Measurements from ENCODE around the gene MMP24.
"Not testable (repeated sequence)": the region's sequence is repeated elsewhere in the genome, so short reads cannot be mapped to it uniquely, and the experiment has no call there.

Gene MMP24

DNA sequence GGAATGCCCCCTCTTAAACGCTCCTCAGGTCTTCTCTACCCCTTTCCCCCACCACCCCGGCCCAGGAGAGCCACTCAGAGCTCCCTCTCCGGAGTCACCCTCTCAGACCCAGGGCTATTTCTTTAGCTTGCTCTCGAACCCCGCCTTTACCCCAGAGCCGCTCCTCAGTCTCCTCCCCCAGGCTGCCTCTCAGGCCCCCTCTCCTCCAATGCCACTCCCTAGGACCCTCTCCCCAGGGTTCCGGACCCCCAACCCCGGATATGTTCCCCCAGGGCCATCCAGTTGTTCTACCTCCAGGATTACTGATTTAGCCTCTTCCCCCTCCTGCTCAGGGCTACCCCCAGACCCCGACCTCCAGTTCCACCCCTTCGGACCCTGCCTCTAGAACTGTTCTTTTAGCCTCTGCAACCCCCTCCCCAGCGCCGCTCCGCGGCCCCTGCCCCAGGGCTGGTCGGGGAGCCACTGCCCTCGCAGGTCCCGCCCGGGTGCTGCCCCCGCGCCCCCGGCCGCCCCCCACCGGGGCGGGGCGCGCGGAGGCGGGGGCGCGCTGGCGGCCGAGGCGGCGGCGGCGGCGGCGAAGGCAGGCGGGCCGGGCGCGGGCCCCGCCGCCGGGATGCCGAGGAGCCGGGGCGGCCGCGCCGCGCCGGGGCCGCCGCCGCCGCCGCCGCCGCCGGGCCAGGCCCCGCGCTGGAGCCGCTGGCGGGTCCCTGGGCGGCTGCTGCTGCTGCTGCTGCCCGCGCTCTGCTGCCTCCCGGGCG lies at the start of gene MMP24:
Gene MMP24, plus strand, starts transcription at position 565 of the 758 bp plus-strand sequence. Its CDS starts 49 bp downstream, at position 614.
- no peak for DNase-seq (ENCODE audit: low read depth in 2 of 3, low spot score in 1 of 3)

DNA sequence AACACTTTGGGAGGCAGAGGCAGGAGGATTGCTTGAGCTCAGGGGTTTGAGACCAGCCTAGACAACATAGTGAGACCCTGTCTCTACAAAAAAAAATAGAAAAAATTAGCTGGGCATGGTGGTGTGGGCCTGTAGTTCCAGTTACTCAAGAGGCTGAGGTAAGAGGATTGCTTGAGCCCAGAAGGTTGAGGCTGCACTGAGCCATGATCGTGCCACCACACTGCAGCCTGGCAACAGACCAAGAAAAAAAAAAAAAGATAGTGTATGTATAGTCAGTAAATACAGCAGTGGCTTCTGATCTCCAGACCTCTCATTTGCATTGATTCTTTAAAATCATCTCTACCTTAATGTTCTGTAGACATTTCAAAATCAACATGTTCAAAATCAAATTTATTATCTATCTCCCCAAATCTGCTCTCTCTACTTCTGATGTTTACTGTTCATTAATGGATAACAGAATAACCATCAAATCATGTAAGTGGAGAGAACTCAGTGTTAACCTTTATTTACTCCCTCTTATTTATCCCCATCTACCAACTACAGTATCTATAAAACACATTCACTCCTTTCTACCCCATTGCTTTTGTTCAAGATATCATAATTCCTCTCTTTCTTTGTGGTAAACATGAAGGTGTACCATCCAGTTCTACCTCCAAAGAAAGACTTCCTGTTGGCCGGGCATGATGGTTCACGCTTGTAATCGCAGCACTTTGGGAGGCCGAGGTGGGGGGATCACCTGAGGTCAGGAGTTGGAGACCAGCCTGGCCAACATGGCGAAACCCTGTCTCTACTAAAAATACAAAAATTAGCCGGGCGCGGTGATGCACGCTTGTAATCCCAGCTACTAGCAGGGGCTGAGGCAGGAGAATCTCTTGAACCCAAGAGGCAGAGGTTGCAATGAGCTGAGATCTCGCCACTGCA lies 46.9 kb upstream of the MMP24 start:
- DNase-seq (ENCODE audit: low read depth in 2 of 3, low spot score in 1 of 3) = no peak

DNA sequence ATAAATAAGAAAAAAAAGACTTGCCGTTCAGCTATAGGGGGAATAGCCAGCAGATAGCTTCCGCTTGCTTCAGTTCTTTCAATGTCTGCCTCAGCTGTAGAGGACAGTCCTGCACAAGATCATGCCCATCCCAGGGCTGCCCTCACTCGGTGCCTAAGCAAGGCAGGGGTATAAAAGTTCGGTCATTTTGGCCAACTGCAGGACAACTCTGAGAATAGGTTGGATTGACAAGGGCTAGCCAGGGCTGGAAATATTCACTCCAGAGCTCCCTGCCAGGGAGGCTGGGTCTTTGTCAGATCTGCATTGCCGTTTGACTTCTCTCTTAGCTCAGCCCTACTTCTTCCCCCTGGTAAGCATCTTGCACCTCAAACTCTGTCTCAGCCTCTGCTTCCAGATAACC lies 46.2 kb upstream of the MMP24 start:
- DNase-seq (ENCODE audit: low read depth in 2 of 3, low spot score in 1 of 3) = no peak

DNA sequence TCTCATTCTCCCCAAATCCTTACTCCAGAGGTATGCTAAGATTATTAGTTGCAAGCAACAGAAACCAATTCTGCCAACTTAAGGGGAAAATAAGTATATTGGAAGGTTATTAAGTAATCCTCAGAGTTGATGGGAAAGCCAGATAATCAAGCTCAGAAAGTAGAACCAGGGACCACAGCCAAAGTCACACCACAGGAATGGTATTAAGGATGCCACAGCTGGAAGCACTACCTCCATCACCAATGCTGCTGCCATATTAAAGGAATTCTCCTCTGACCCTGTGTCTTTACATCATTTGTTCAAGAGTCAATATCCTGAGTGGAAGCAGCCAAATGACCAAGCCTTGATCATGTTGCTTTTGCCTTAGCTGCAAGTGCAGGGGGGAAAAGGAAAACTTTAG lies 44.8 kb upstream of the MMP24 start:
- no peak for DNase-seq (ENCODE audit: low read depth in 2 of 3, low spot score in 1 of 3)

DNA sequence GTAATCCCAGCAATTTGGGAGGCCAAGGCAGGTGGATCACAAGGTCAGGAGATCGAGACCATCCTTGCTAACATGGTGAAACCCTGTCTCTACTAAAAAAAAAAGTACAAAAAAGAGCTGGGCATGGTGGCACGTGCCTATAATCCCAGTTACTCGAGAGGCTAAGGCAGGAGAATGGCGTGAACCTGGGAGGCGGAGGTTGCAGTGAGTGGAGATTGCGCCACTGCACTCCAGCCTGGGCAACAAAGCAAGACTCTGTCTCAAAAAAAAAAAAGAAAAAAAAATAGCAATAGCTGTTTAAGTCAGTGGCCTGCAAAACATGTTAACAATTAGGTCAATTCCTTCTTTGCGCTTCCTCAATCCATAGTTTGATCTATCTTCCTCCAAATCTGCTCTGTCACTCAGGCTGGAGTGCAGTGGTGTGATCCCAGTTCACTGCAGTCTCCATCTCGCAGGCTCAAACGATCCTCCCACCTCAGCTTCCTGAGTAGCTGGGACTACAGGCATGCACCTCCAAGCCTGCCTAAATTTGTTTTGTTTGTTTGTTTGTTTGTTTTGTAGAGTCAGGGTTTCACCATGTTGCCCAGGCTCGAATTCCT lies 39.7 kb upstream of the MMP24 start:
- DNase-seq (ENCODE audit: low read depth in 2 of 3, low spot score in 1 of 3) = not testable (repeated sequence)

DNA sequence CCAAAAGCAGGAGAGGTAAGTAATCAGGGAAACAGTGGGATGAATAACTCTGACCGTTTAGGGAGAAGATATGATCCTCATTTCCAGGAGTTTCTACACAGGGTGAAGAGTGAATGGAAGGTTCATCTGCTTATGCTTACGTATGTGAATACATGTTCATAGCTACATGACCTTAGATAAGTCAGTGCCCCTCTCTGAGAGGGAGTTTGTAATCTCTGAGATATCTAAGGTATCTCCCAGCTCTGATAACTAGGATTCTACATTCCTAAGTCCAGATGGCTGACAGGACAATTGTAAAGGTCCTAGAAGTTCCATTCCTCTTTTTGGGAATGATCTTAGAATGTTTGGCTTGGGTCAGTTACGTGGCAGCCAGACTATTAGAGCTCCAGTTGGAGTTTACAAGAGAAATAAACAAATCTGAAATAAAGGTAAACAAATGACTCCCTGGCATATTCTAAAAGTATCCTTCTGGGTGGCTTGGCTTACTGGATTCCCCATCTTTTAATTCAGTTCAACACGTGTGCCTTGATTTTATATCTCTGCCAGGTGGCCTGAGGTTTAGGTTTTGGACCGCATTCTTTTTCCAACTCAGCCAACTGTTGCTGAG lies 38.8 kb upstream of the MMP24 start:
- DNase-seq (ENCODE audit: low read depth in 2 of 3, low spot score in 1 of 3) = no peak

DNA sequence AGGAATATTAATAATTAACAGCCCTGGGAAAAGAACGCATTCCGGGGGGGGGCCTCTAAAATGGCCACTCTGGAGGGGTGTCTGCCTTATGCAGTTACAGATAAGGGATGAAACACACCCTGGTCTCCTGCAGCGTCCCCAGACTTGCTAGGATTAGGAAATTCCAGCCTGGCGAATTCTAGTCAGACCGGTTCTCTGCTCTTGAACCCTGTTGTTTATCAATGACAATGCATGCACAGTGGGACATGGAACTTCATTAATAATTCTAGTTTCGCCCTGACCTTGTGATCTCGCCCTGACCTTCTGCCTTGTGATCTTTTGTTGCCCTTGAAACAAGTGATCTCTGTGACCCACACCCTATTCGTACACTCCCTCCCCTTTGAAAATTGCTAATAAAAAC lies 37.3 kb upstream of the MMP24 start:
- not testable (repeated sequence) for DNase-seq (ENCODE audit: low read depth in 2 of 3, low spot score in 1 of 3)

DNA sequence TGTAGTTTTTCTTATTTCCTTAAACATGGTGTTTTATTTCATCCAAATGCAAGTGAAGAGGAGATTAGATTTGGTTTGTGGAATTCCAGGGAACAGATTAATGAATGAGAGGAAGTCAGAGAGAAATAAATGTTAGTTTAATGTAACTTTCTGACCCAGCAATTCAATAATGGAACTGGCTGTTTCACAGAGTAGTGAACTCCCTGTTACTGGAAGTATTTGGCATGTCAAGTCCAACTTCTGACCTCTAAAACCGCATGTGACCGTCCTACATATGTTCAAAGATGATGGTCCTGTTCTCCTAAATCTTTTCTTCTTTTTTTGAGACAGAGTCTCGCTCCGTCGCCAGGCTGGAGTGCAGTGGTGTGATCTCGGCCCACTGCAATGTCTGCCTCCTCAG lies 35.9 kb upstream of the MMP24 start:
- no peak for DNase-seq (ENCODE audit: low read depth in 2 of 3, low spot score in 1 of 3)

DNA sequence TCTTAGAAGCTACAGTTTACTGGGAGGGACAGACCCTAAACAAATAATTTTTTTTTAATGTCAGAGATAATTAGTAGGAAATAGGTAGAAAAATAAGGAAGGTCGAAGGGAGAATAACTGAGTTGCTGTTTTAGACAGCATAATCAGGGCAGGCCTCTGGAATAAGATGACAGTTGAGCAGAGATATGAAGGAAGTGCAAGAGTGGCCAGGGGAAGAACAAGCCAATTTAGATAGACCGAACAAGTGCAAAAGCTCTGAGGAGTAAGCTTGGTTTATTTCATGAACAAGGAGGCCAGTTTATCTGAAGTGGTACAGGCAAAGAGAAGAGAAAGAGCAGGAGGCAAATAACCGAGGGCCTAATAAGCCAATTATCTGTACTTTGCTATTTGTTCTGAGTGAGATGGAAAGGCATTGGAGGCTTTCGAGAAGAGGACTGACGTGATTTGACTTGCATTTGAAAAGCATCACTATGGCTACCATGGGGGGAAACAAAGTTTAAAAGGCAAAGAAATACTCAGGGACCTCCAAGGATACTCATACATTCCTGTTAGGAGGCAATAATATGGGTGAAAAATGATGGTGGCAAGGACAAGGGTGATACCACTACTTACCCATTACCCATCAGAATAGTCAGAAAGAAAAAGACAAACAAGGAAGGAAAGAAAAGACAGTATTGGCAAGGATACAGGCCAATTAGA lies 34.9 kb upstream of the MMP24 start:
- DNase-seq (ENCODE audit: low read depth in 2 of 3, low spot score in 1 of 3) = no peak

DNA sequence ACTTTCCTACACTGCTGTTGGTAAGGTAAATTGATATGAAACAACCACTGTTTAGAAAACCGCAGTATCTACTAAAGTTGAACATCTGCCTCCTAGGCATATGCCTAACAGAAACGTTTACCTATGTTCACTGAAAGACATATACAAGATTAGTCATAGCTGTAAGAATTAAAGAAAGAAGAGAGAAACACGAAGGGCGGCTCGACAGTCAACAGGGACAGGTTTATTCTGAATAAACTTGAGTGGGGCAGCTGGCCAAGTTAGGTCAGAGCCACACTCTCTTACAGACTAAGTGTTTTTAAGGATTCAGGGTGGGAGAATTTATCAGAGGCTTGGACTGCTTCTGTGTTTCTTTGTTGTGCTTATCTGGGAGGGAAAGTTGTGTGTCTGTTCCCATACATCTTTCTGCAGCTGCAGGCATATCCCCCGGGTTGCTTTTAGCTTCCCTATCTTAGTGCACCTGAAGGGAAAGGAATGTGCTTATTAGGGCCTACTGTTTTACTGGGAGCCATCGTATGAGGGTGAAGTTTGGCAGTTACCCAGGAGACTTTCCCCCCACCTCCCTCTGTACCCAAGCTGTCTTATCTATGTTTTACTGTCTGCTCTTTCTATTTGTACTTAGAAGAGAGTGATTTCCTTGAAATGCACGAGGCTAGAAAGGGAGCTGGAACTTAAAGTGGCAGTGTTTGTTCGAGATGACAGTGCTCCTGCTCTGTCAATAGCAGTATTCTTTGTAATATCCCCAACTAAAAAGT lies 34.2 kb upstream of the MMP24 start:
- DNase-seq (ENCODE audit: low read depth in 2 of 3, low spot score in 1 of 3) = no peak

DNA sequence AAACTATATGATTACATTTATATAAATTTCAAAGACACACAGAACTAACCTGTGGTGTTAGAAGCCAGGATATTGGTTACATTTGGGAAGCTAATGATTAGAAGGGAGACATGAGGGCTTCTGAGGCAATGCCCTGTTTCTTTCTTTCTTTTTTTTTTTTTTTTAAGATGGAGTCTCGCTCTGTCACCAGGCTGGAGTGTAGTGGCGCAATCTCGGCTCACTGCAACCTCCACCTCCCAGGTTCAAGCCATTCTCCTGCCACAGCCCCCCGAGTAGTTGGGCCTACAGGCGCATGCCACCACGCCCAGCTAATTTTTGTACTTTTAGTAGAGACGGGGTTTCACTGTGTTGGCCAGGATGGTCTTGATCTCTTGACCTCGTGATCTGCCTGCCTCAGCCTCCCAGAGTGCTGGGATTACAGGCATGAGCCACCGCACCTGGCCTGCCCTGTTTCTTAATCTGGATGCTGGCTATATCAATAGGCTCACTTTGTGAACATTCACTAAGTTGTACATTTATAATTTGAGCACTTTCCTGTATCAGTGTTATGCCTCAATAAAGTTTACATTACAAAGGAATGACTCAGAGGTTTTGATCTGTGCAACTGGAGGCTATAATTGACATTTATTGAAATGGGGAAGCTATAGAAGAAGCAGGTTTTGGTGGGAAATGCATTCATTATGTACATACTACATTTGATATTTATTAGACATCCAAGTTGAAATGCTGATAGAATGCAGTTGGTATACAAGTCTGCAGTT lies 33.3 kb upstream of the MMP24 start:
- not testable (repeated sequence) for DNase-seq (ENCODE audit: low read depth in 2 of 3, low spot score in 1 of 3)

DNA sequence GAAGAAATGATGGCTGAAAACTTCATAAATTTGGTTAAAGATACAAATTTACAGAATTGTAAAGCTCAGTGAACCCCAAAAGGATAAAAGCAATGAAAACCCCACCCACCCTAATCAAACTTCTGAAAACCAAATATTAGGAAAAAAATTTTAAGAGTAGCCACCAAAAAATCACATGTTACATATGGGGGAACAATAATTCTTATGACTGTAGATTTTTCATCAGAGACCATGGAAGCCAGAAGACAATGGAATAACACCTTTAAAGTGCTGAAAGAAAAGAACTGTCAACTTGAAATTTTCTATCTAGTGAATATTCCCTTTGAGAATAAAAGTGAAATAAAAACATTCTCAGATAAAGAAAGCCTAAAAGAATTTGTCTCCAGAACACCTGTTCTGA lies 30.2 kb upstream of the MMP24 start:
- DNase-seq (ENCODE audit: low read depth in 2 of 3, low spot score in 1 of 3) = no peak

DNA sequence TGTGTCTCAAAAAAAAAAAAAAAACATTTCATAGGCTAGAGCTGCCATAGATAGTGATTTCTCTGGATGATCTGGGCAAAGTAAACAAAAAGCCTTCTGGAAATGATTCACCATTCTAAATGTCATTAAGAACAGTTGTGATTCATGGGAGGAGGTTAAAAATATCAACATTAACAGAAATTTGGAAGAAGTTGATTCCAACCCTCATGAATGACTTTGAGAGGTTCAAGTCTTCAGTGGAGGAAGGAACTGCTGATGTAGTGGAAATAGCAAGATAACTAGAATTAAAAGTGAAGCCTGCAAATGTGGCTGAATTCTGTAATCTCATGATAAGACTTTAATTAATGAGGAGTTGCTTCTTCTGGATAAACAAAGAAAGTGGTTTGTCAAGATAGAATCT lies 26.8 kb upstream of the MMP24 start:
- DNase-seq (ENCODE audit: low read depth in 2 of 3, low spot score in 1 of 3) = no peak

DNA sequence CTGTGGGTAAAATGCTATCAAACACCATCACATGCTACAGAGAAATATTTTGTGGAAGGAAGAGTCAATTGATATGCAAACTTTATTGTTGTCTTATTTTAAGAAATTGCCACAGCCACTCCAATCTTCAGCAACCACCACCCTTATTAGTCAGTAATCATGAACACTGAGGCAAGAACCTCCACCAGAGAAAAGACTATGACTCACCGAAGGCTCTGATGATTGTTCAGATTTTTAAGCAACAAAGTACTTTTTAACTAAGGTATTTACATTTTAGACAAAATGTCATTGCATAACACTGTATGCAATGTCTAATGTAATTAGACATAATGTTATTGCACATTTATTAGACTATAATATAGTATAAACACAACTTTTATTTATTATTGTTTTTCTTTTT lies 26.2 kb upstream of the MMP24 start:
- no peak for DNase-seq (ENCODE audit: low read depth in 2 of 3, low spot score in 1 of 3)

DNA sequence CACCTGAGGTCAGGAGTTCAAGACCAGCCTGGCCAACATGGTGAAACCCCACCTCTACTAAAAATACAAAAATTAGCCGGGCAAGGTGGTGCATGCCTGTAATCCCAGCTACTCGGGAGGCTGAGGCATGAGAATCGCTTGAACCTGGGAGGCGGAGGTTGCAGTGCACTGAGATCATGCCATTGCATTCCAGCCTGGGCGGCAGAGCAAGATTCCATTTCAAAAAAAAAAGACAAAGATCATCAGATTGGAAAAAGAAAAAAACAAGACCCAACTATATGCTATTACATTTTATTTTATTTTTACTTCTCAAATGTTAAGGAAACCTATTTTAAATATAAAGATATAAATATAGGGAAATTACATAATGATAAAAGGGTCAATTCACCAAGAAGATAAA lies 25.0 kb upstream of the MMP24 start:
- DNase-seq (ENCODE audit: low read depth in 2 of 3, low spot score in 1 of 3) = not testable (repeated sequence)

DNA sequence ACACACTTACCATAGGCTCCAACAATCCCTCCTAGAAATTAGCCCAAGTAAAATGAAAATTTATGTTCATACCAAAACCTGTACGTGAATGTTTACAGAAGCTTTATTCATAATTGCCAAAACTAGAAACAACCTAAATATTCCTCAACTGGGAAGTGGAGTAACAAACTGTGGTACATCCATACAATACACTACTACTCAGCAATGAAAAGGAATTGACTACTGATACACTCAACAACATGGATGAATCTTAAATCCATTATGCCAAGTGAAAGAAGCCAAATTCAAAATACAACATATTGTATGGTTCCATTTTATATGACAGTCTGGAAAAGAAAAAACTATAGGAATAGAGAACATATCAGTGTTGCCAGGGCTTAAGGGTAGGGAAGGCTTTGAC lies 19.7 kb upstream of the MMP24 start:
- no peak for DNase-seq (ENCODE audit: low read depth in 2 of 3, low spot score in 1 of 3)

DNA sequence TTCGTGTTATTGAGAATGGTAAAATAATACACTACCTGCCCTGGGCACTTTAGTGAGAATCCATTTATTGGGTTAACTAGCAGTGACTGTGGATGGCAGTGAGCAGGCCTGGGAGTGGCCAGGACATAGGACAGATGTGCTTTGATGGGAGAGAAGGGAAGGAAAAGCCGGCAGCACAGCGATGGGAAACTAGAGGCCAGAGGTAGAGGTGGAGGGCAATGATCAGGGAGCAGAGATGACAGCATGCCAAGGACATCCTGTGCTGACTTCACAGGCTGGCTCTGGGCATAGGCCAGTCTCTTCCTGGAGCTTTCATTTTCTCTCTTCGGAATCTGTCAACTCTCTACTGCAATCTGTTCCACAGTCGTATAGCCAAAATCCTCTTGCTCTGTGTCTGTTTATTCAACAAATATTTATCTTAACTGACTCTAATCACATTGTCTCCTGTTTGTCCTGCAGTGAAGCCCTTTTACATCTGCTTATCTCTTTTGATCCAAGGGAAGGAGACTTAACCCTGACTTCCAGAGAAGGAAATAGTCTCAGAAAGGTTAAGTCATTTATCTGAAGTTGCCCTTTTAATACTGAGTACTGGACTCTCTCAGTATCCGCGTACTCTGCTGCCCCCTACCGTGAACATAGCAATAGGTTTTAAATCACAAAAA lies 18.4 kb upstream of the MMP24 start:
- DNase-seq (ENCODE audit: low read depth in 2 of 3, low spot score in 1 of 3) = peak; percentile 56 to 84 (median 66)

DNA sequence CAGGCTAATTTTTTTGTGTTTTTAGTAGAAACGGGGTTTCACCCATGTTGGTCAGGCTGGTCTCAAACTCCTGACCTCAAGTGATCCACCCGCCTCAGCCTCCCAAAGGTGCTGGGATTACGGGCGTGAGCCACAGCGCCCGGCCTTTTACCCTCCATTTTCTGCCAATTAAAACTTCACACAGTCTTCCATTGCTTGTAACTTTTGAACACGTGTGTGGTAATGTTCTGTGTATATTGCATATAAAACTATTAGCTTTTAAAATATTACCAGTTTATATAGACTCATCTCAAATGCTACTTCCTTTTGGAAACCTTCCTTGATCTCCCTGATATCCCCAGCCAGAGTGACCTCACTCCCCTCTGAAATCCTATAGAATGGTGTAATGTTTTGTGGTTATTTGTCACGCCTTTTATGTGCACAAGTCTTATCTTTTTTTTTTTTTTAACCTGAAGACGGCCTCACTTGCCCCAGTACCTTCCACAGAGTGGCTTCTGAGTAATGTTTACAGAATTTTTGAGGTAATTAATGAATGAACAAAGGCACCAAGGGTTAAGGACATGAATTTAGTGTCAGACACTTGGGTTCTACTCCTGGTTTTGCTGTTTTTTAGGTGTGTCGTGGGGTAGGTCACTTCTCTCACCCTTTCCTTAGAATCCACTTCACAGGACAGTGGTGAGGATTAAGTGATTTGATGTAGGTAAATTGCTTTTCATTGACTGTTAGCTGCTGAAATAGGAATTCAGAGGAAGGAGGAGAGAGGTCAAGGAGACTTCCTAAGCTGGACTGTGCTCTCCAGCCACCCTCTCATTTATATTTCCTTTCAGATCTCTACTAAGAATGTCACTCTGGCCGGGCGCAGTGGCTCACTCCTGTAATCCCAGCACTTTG lies 11.2 kb upstream of the MMP24 start:
- no peak for DNase-seq (ENCODE audit: low read depth in 2 of 3, low spot score in 1 of 3)
